GM12873 (cell line): Measurements from ENCODE around the gene MGST2.

Source experiments
- TF ChIP-seq, protein P1 (sequence below): IDR thresholded peaks from 2 replicates; pipeline ENCODE4 v1.5.1; 2012; ENCODE audit warnings: low read depth, mild to moderate bottlenecking, moderate library complexity, low read length, control low read depth; ENCODE audit not compliant: insufficient read depth; ENCODE audit errors: missing control alignments

MGST2 gene

DNA sequence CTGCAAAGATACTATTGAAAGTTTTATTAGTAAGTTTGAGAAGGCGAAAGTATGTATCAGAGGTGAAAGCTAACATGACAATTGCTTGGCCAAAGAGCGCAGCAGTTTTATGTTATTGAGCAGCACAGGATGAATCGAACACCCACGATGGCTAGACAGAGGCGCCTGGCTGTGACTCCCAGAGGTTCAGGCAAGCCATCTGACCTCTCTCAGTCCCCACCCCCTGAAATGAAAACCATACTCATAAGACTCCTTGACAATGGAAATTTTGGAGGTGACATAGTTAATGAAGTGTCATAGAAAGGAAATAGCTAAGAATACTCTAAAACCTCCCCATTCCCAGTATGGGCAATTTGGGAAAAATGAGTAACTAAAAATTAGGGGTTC, 70.6 kb downstream of the MGST2 start:
- TF ChIP-seq, protein P1, sequence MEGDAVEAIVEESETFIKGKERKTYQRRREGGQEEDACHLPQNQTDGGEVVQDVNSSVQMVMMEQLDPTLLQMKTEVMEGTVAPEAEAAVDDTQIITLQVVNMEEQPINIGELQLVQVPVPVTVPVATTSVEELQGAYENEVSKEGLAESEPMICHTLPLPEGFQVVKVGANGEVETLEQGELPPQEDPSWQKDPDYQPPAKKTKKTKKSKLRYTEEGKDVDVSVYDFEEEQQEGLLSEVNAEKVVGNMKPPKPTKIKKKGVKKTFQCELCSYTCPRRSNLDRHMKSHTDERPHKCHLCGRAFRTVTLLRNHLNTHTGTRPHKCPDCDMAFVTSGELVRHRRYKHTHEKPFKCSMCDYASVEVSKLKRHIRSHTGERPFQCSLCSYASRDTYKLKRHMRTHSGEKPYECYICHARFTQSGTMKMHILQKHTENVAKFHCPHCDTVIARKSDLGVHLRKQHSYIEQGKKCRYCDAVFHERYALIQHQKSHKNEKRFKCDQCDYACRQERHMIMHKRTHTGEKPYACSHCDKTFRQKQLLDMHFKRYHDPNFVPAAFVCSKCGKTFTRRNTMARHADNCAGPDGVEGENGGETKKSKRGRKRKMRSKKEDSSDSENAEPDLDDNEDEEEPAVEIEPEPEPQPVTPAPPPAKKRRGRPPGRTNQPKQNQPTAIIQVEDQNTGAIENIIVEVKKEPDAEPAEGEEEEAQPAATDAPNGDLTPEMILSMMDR: no peak

DNA sequence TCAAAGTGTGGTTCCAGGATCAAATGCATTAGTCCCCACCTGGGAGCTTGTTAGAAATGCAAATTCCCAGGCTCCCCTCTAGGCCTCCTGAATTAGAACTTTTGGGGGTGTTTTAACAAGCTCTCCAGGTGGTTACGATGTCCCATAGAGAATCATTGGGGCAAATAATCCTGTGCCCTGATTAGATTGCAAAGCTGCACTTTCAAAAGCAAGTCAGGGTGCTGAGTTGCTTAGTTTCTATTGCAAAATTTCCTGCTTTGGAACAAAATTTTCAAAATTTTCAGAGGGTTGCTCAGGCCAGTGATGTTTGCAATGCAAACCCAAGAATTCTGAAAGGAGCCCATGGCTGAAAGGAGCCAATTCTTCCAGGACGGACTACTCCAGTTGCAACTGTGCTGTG, 71.0 kb downstream of the MGST2 start:
- TF ChIP-seq, protein P1: no peak

DNA sequence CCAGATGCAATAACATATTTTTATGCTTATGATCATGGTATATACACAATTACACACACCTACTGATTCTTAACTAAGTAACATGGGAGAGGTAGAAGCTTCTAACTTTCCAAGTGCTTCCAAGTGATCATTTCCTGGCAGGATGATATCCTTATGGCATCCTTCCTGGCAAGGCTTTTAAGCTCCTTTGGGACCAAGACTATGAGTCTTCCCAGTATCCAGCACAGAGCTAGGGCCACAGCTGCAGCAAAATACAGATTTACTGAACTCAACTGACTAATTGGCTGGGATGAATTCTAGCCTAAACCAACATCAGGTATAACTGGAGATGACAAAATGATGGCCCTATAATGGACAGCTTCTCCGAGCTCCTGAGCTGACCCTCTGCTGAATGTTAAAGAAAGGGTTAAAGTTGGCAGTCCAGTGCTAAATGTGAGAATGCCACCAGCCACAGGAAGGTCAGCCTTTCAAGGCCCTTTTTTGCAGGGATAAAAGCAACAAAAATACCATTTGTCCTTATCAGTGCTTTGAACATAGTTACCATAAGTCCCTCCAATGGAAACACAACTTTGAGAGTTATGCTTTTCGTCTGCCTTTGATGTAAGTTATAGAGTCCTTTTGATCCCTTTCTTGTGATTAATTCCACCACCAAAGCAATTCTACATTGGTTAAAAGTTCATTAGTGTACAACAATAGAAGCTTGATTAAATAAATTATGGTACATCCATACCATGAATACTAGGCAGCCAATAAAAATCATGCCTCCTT, 73.4 kb downstream of the MGST2 start:
- TF ChIP-seq, protein P1: no peak

DNA sequence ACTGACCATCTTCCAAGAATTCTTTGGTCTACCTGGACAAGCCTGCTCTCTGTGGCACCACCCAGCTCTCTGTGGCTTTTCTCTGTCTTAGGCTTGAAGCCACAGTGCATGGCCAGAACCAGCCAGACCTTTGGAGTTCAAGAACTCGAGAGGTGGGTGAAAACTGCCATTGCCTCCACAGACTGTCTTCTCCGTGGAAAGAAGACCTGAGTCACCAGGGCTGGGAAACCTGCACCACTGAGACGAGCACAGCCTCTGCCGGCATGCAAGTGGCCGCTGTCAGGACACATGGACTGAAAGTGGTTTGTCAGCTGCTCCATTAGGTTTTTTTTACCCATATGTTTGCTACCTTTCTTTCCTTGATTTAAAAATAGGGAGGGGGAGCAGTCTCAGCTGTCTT, 74.5 kb downstream of the MGST2 start:
- TF ChIP-seq, protein P1: no peak

DNA sequence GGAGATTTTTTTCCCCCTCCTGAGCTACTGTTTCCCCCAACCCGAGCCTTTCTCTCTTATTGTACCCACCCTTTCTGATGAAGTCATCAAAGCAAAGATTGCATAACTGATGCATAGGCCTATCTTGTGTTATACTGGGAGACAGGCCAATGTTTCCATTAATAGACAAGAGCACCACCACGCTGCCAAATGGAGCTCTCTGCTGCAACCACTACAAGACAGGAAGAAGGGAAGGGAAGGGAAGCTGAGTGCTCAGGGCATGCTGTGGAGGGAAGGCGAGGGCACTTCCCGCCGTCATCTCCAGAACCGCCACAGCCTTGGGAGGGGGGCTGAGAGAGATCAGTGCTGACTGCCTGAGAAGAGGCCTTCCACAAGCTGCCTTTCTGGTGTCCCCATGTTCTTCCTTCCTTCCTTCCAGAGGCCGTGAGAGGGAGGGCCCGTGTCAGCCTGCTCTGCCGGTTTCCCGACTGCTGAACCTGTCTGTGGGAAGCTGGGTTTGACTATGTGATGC, 75.0 kb downstream of the MGST2 start:
- TF ChIP-seq, protein P1: no peak

DNA sequence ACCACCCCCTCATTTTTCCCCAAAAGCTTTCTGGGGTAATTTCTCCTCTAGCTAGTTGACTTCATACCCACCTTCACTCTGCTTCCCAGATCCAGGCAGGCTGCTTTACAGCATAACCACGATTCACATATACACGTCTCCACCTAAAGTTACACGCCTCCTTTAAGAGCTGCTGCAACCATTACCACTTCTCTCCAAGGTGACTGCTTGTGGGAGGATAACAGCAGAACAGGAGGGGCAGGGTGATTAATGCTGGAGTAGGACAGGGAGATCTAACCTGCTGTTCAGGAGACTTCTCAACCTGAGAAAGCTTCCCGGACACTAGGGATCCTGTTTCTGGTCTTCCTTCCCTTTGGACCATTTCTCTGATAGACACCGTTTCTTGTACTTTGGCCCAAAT, 77.4 kb downstream of the MGST2 start:
- TF ChIP-seq, protein P1: no peak

DNA sequence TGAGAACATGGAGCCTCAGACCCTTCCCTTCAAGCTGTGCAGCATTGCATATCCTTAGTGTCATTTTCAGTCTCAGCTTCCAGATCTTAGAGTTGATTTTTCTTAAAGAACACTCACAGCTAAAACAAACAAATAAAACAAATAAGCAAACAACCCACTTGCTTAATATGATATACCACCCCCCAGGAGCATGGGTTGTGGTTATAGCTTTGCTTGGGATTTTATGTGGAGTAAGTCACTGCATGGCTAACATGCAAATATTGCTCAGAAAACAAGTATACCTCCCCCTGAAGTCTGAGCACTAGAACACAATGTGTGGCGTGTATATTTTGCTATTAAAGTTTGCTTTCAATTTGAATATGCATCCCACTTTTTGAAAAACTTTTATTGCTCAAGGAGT, 78.6 kb downstream of the MGST2 start:
- TF ChIP-seq, protein P1: no peak
